GM23338 (cell line): ENCODE measurements around the gene ITPR2. TPM values are rescaled to one million over a fixed set of nuclear protein-coding genes. Genes with fewer than 3 reads are reported as not detected.

Experiments used
- ATAC-seq: fragments of 200-7000 bp; cut with Tn5 transposase; 3 replicates; pipeline ENCODE4 v1.9.1; 2020
- DNase-seq: peaks from one replicate; pipeline ENCODE4 v3.0.0-alpha.2; 2015; ENCODE audit warnings: low spot score
- H2AFZ ChIP-seq: fragments of 200-600 bp; sonication (generic); 2 replicates; pipeline ENCODE4 v1.8.0; 2016; ENCODE audit warnings: antibody characterized with exemption, mild to moderate bottlenecking, moderate library complexity
- H3F3A ChIP-seq: fragments of 200-600 bp; sonication (generic); replicated peaks from 2 replicates; pipeline ENCODE4 v1.8.0; 2017; ENCODE audit warnings: antibody characterized with exemption, mixed run types, low read depth
- H3K27ac ChIP-seq: fragments of 200-600 bp; sonication (generic); 2 replicates; pipeline ENCODE4 v1.6.1; 2016; ENCODE audit warnings: low read depth
- H3K27me3 ChIP-seq: fragments of 200-600 bp; sonication (generic); 2 replicates; pipeline ENCODE4 v1.8.0; 2016; ENCODE audit warnings: mild to moderate bottlenecking, mixed run types, moderate library complexity; ENCODE audit not compliant: insufficient read depth
- H3K36me3 ChIP-seq: fragments of 200-600 bp; sonication (generic); 2 replicates; pipeline ENCODE4 v1.8.0; 2016; ENCODE audit warnings: mild to moderate bottlenecking; ENCODE audit not compliant: insufficient read depth
- H3K4me1 ChIP-seq: fragments of 200-600 bp; sonication (generic); 2 replicates; pipeline ENCODE4 v1.8.0; 2016; ENCODE audit warnings: mild to moderate bottlenecking, moderate library complexity; ENCODE audit not compliant: insufficient read depth
- H3K4me2 ChIP-seq: fragments of 200-600 bp; sonication (generic); 2 replicates; pipeline ENCODE4 v1.7.1; 2017; ENCODE audit warnings: mixed run types
- H3K4me3 ChIP-seq: fragments of 200-600 bp; sonication (generic); 2 replicates; pipeline ENCODE4 v1.6.1; 2016; ENCODE audit warnings: mixed run types
- H3K79me2 ChIP-seq: fragments of 200-600 bp; sonication (generic); replicated peaks from 2 replicates; pipeline ENCODE4 v1.8.0; 2017; ENCODE audit warnings: mild to moderate bottlenecking; ENCODE audit not compliant: insufficient read depth
- H3K9me2 ChIP-seq: fragments of 200-600 bp; sonication (generic); 2 replicates; pipeline ENCODE4 v1.8.0; 2017; ENCODE audit not compliant: insufficient read depth
- H4K20me1 ChIP-seq: fragments of 200-600 bp; sonication (generic); replicated peaks from 2 replicates; pipeline ENCODE4 v1.8.0; 2017; ENCODE audit warnings: mild to moderate bottlenecking; ENCODE audit not compliant: insufficient read depth
- H3K27ac Mint-ChIP-seq: 2 replicates; pipeline ENCODE4 v1.8.0; 2020; ENCODE audit warnings: inconsistent platforms, mild to moderate bottlenecking, moderate library complexity, mixed read lengths
- H3K27me3 Mint-ChIP-seq: 3 replicates; pipeline ENCODE4 v1.8.0; 2022; ENCODE audit warnings: low read depth, mild to moderate bottlenecking, moderate library complexity, mixed read lengths, inconsistent platforms; ENCODE audit not compliant: insufficient read depth, poor library complexity
- H3K36me3 Mint-ChIP-seq: 3 replicates; pipeline ENCODE4 v1.8.0; 2021; ENCODE audit warnings: low read depth, mild to moderate bottlenecking, inconsistent platforms, moderate library complexity, mixed read lengths
- H3K4me1 Mint-ChIP-seq: 3 replicates; pipeline ENCODE4 v1.8.0; 2020; ENCODE audit warnings: mild to moderate bottlenecking, inconsistent platforms, mixed read lengths
- H3K4me3 Mint-ChIP-seq: 3 replicates; pipeline ENCODE4 v1.8.0; 2021; ENCODE audit warnings: moderate library complexity, mild to moderate bottlenecking, inconsistent platforms, mixed read lengths
- H3K9me3 Mint-ChIP-seq: 3 replicates; pipeline ENCODE4 v1.8.0; 2020; ENCODE audit warnings: moderate library complexity, mild to moderate bottlenecking, inconsistent platforms, mixed read lengths
- CREB1 ChIP-seq: fragments of 250-450 bp; sonication (Bioruptor Pico); IDR thresholded peaks from 2 replicates; pipeline ENCODE4 v1.5.0; 2020; ENCODE audit warnings: low read depth, mild to moderate bottlenecking, moderate library complexity
- CTCF ChIP-seq, 2 experiments: fragments of 200-600 bp in 1 of 2; sonication (generic) in 1 of 2; conservative IDR thresholded peaks; 2 replicates each; pipeline versions ENCODE4 v1.5.1 to v1.6.1; 2016 to 2017; ENCODE audit warnings: antibody characterized with exemption in 2 of 2, low read depth in 2 of 2, mild to moderate bottlenecking in 2 of 2, moderate library complexity in 1 of 2
- ETS1 ChIP-seq: IDR thresholded peaks from 2 replicates; pipeline ENCODE4 v1.6.1; 2016; ENCODE audit warnings: antibody characterized with exemption
- EZH2 ChIP-seq: fragments of 200-600 bp; sonication (generic); IDR thresholded peaks from one replicate; pipeline ENCODE4 v1.8.0; 2017; ENCODE audit warnings: antibody characterized with exemption, mild to moderate bottlenecking, low read depth; ENCODE audit not compliant: unreplicated experiment
- EZH2phosphoT487 ChIP-seq: fragments of 200-600 bp; sonication (generic); IDR thresholded peaks from one replicate; pipeline ENCODE4 v1.8.1; 2018; ENCODE audit warnings: antibody characterized with exemption; ENCODE audit not compliant: unreplicated experiment
- JUNB ChIP-seq: IDR thresholded peaks from one replicate; pipeline ENCODE4 v1.6.1; 2016; ENCODE audit warnings: antibody characterized with exemption; ENCODE audit not compliant: unreplicated experiment
- NANOG ChIP-seq: IDR thresholded peaks from 2 replicates; pipeline ENCODE4 v1.6.1; 2016; ENCODE audit warnings: antibody characterized with exemption, borderline replicate concordance
- POLR2AphosphoS5 ChIP-seq: IDR thresholded peaks from 2 replicates; pipeline ENCODE4 v1.6.1; 2016; ENCODE audit warnings: antibody characterized with exemption, low read depth
- REST ChIP-seq: IDR thresholded peaks from one replicate; pipeline ENCODE4 v1.6.1; 2018; ENCODE audit warnings: antibody characterized with exemption; ENCODE audit not compliant: unreplicated experiment
- STAT1 ChIP-seq: IDR thresholded peaks from one replicate; pipeline ENCODE4 v1.6.1; 2016; ENCODE audit warnings: antibody characterized with exemption; ENCODE audit not compliant: unreplicated experiment
- ZNF114 ChIP-seq: fragments of 250-450 bp; sonication (Bioruptor Pico); IDR thresholded peaks from 2 replicates; pipeline ENCODE4 v1.5.0; 2020; ENCODE audit warnings: mild to moderate bottlenecking, moderate library complexity
- ZNF331 ChIP-seq: fragments of 250-450 bp; sonication (Bioruptor Pico); IDR thresholded peaks from 2 replicates; pipeline ENCODE4 v1.5.0; 2020; ENCODE audit warnings: low read depth, mild to moderate bottlenecking, moderate library complexity
- ZNF462 ChIP-seq: fragments of 250-450 bp; sonication (Bioruptor Pico); IDR thresholded peaks from 2 replicates; pipeline ENCODE4 v1.5.0; 2020; ENCODE audit warnings: mild to moderate bottlenecking, moderate library complexity
- polyA plus RNA-seq: library from polyadenylated mRNA; unstranded; fragments of >200 nt; fragmentation: Nextera tagmentation; extraction: Ambion mirVana; gene quantifications from 2 replicates; pipeline ENCODE4 v1.2.1, GENCODE V29; 2016
- total RNA-seq: library from RNA; depleted of rRNA; stranded (reverse); fragments of >200 nt; shearing (Covaris generic); gene quantifications from 2 replicates; pipeline ENCODE4 v1.2.3, GENCODE V29; 2014

Gene ITPR2
- total and polyA plus RNA-seq, 2 experiments from 2014 or later: 44.5 to 65.2 TPM

GRCh38 chr12:26563552-26563951, 269.4 kb downstream of the ITPR2 start:
- Mint-ChIP-seq H3K4me1 (no peaks in the 10 kb centered on the region; the same call in 1 of the 3 replicates), H3K9me3 (no peaks in the 10 kb centered on the region), H3K36me3 (peaks cover 3% of the 10 kb centered on the region; the same call in 2 of the 3 replicates), H3K27me3 (peaks cover 1% of the 10 kb centered on the region), H3K4me3 (no peak overlapping the region), H3K27ac (no peak overlapping the region)
- no peak for TF ChIP-seq NANOG
- no peak for TF ChIP-seq JUNB
- no peak for TF ChIP-seq EZH2
- TF ChIP-seq ZNF462 (CRISPR knock-in tag): no peak
- TF ChIP-seq STAT1: no peak
- no peak for TF ChIP-seq ZNF331
- no peak for TF ChIP-seq EZH2phosphoT487
- TF ChIP-seq ETS1: no peak
- TF ChIP-seq REST: no peak
- no peak for TF ChIP-seq CREB1 (CRISPR knock-in tag)
- no peak for TF ChIP-seq POLR2AphosphoS5
- TF ChIP-seq ZNF114 (CRISPR knock-in tag): no peak
- no peak for TF ChIP-seq CTCF (conservative IDR thresholded peaks at IDR 0.05; ENCODE audit: low read depth in 2 of 2)
- DNase-seq (no peak), ATAC-seq (no peak)
- Histone ChIP-seq H2AFZ (no peak overlapping the region), H3K27me3 (no peaks in the 10 kb centered on the region), H3F3A (no peaks in the 10 kb centered on the region), H3K9me2 (0 out of 2 replicates have a peak, but pooled peaks cover 3% of the 10 kb centered on the region), H3K36me3 (peaks cover 9% of the 10 kb centered on the region; the same call in 1 of the 2 replicates), H4K20me1 (no peaks in the 10 kb centered on the region), H3K4me2 (no peak overlapping the region), H3K4me1 (no peaks in the 10 kb centered on the region), H3K27ac (no peak overlapping the region), H3K4me3 (no peak overlapping the region), H3K79me2 (no peaks in the 10 kb centered on the region)
